ENCODE results near the gene GNGT2. TPM values are rescaled to one million over a fixed set of nuclear protein-coding genes. Genes with fewer than 3 reads are reported as not detected.
"Not testable (repeated sequence)": the region's sequence is repeated elsewhere in the genome, so short reads cannot be mapped to it uniquely, and the experiment has no call there.

GNGT2 gene
- total RNA-seq, 1 experiment from 2014 or later: 9.4 TPM

- H3K4me1 ChIP-seq (replicated peaks; ENCODE audit: insufficient read depth): no peaks in the 10 kb centered on the region
- no peaks in the 10 kb centered on the region for H3K9me2 ChIP-seq (ENCODE audit: insufficient read depth)
- no peak overlapping the region for H3K4me3 ChIP-seq
- no peaks in the 10 kb centered on the region for H3K79me2 ChIP-seq (ENCODE audit: low read depth)
- no peaks in the 10 kb centered on the region for H3K36me3 ChIP-seq (ENCODE audit: low read depth)
- TF ChIP-seq EZH2 (IDR thresholded peaks at IDR 0.05; ENCODE audit: low read depth): no peak
- no peak for TF ChIP-seq CTCF (conservative IDR thresholded peaks at IDR 0.05)
- BruUV-seq (replicated peaks): no TSS peak
- H3K27me3 ChIP-seq (ENCODE audit: insufficient read depth, low read depth): no peaks in the 10 kb centered on the region
- H3K27ac ChIP-seq: no peak overlapping the region
- ChIA-PET POLR2A (ENCODE audit: unreplicated experiment) (no interaction called here), CTCF (no interaction called here)
- H3F3A ChIP-seq (ENCODE audit: insufficient read depth, low read depth): no peaks in the 10 kb centered on the region
- no peak overlapping the region for H2AFZ ChIP-seq
- H3K9me3 ChIP-seq (ENCODE audit: insufficient read depth, low read depth): peaks cover 10% of the 10 kb centered on the region; the same call in 1 of the 2 replicates
- H3K4me2 ChIP-seq: no peak overlapping the region
- DNase-seq: no peak
- intact Hi-C loops (cut with micrococcal nuclease; ENCODE audit: unreplicated experiment): no loop called here
- H4K20me1 ChIP-seq (ENCODE audit: insufficient read depth): no peaks in the 10 kb centered on the region
These were observed 27.0 kb downstream of the GNGT2 start for GRCh38 chr17:49183341-49183740.

- H3K79me2 ChIP-seq (ENCODE audit: low read depth): no peaks in the 10 kb centered on the region
- H3F3A ChIP-seq (ENCODE audit: insufficient read depth, low read depth): no peaks in the 10 kb centered on the region
- H3K4me3 ChIP-seq: no peak overlapping the region
- H3K4me2 ChIP-seq: no peak overlapping the region
- no peak for DNase-seq
- no peaks in the 10 kb centered on the region for H4K20me1 ChIP-seq (ENCODE audit: insufficient read depth)
- H2AFZ ChIP-seq: no peak overlapping the region
- TF ChIP-seq CTCF (conservative IDR thresholded peaks at IDR 0.05) (no peak), EZH2 (IDR thresholded peaks at IDR 0.05; ENCODE audit: low read depth) (no peak)
- H3K9me3 ChIP-seq (ENCODE audit: insufficient read depth, low read depth): peaks cover 20% of the 10 kb centered on the region
- H3K4me1 ChIP-seq (replicated peaks; ENCODE audit: insufficient read depth): no peaks in the 10 kb centered on the region
- CTCF ChIA-PET: interaction anchor here (0.6 to 0.7 kb wide), 3 partner anchors 17 to 107 kb away, joined by 3 to 11 read pairs (median 3); no protein-coding TSS in a partner anchor
- H3K27me3 ChIP-seq (ENCODE audit: insufficient read depth, low read depth): peaks cover 8% of the 10 kb centered on the region; the same call in 1 of the 2 replicates
- POLR2A ChIA-PET (ENCODE audit: unreplicated experiment): interaction anchor here (0.7 kb wide), 1 partner anchor 20 kb away, joined by 3 read pairs; no protein-coding TSS in a partner anchor
- no peak overlapping the region for H3K27ac ChIP-seq
- no peaks in the 10 kb centered on the region for H3K36me3 ChIP-seq (ENCODE audit: low read depth)
- intact Hi-C loops (cut with micrococcal nuclease; ENCODE audit: unreplicated experiment): loop anchor here (1.0 kb wide), 1 partner anchor 46 kb away; no protein-coding TSS in a partner anchor
- no TSS peak for BruUV-seq (replicated peaks)
- no peaks in the 10 kb centered on the region for H3K9me2 ChIP-seq (ENCODE audit: insufficient read depth)
These were observed 29.3 kb downstream of the GNGT2 start for GRCh38 chr17:49180998-49181635.

GRCh38 chr17:49180303-49180702 is 30.1 kb downstream of the GNGT2 start:
- H3K79me2 ChIP-seq (ENCODE audit: low read depth): no peaks in the 10 kb centered on the region
- POLR2A ChIA-PET (ENCODE audit: unreplicated experiment): interaction anchor here (0.7 kb wide), 1 partner anchor 19 kb away, joined by 3 read pairs; no protein-coding TSS in a partner anchor
- H2AFZ ChIP-seq: no peak overlapping the region

GRCh38 chr17:49175978-49176377 is 34.4 kb downstream of the GNGT2 start:
- peaks cover 12% of the 10 kb centered on the region for H3K9me3 ChIP-seq (ENCODE audit: insufficient read depth, low read depth)

More at GRCh38 chr17:49180303-49180702, 30.1 kb downstream of the GNGT2 start:
- Histone ChIP-seq H3K4me1 (replicated peaks; ENCODE audit: insufficient read depth) (no peaks in the 10 kb centered on the region), H3F3A (ENCODE audit: insufficient read depth, low read depth) (no peaks in the 10 kb centered on the region), H3K36me3 (ENCODE audit: low read depth) (no peaks in the 10 kb centered on the region), H3K27me3 (ENCODE audit: insufficient read depth, low read depth) (peaks cover 16% of the 10 kb centered on the region; the same call in 1 of the 2 replicates), H3K4me3 (no peak overlapping the region), H3K27ac (no peak overlapping the region), H4K20me1 (ENCODE audit: insufficient read depth) (no peaks in the 10 kb centered on the region), H3K4me2 (no peak overlapping the region), H3K9me3 (ENCODE audit: insufficient read depth, low read depth) (peaks cover 17% of the 10 kb centered on the region), H3K9me2 (ENCODE audit: insufficient read depth) (no peaks in the 10 kb centered on the region)
- BruUV-seq (replicated peaks): no TSS peak
- CTCF ChIA-PET: interaction anchor here (0.5 to 0.7 kb wide), 4 partner anchors 56 to 236 kb away, joined by 3 to 11 read pairs (median 4); partner anchors contain the start of gene SNF8
- peak in 1 of 2 experiments; percentile 62 for DNase-seq
- TF ChIP-seq EZH2 (IDR thresholded peaks at IDR 0.05; ENCODE audit: low read depth): no peak
- TF ChIP-seq CTCF (conservative IDR thresholded peaks at IDR 0.05): peak; percentile 87
- intact Hi-C loops (cut with micrococcal nuclease; ENCODE audit: unreplicated experiment): loop anchor here (1.0 kb wide), 1 partner anchor 47 kb away; no protein-coding TSS in a partner anchor

GRCh38 chr17:49170711-49171110 is 39.7 kb downstream of the GNGT2 start:
- BruUV-seq (replicated peaks); H3K27ac ChIP-seq; H3K79me2 ChIP-seq (ENCODE audit: low read depth); H4K20me1 ChIP-seq (ENCODE audit: insufficient read depth); CTCF ChIA-PET; H3K4me3 ChIP-seq; DNase-seq; POLR2A ChIA-PET (ENCODE audit: unreplicated experiment); H3K4me1 ChIP-seq (replicated peaks; ENCODE audit: insufficient read depth); H3F3A ChIP-seq (ENCODE audit: insufficient read depth, low read depth); intact Hi-C loops (cut with micrococcal nuclease; ENCODE audit: unreplicated experiment); H3K9me3 ChIP-seq (ENCODE audit: insufficient read depth, low read depth); H3K9me2 ChIP-seq (ENCODE audit: insufficient read depth); H3K4me2 ChIP-seq; H2AFZ ChIP-seq; H3K36me3 ChIP-seq (ENCODE audit: low read depth): not testable (repeated sequence)
- H3K27me3 ChIP-seq (ENCODE audit: insufficient read depth, low read depth): peaks cover 95% of the 10 kb centered on the region

More at GRCh38 chr17:49175978-49176377, 34.4 kb downstream of the GNGT2 start:
- H3K27ac ChIP-seq; H2AFZ ChIP-seq; H4K20me1 ChIP-seq (ENCODE audit: insufficient read depth); H3K36me3 ChIP-seq (ENCODE audit: low read depth); H3K9me2 ChIP-seq (ENCODE audit: insufficient read depth); H3K4me3 ChIP-seq; intact Hi-C loops (cut with micrococcal nuclease; ENCODE audit: unreplicated experiment); DNase-seq; H3K4me2 ChIP-seq; CTCF ChIA-PET; H3F3A ChIP-seq (ENCODE audit: insufficient read depth, low read depth); BruUV-seq (replicated peaks); POLR2A ChIA-PET (ENCODE audit: unreplicated experiment); H3K4me1 ChIP-seq (replicated peaks; ENCODE audit: insufficient read depth); H3K79me2 ChIP-seq (ENCODE audit: low read depth): not testable (repeated sequence)
- H3K27me3 ChIP-seq (ENCODE audit: insufficient read depth, low read depth): peaks cover 57% of the 10 kb centered on the region

Data from PC-9 (cell line).